Measurements from ENCODE around the gene BOC. TPM values are rescaled to one million over a fixed set of nuclear protein-coding genes. Genes with fewer than 3 reads are reported as not detected.

The BOC gene
- total and polyA plus RNA-seq, 2 of the 4 experiments (the other 2 are of a cell fraction): 6.8 to 15.2 TPM

DNA sequence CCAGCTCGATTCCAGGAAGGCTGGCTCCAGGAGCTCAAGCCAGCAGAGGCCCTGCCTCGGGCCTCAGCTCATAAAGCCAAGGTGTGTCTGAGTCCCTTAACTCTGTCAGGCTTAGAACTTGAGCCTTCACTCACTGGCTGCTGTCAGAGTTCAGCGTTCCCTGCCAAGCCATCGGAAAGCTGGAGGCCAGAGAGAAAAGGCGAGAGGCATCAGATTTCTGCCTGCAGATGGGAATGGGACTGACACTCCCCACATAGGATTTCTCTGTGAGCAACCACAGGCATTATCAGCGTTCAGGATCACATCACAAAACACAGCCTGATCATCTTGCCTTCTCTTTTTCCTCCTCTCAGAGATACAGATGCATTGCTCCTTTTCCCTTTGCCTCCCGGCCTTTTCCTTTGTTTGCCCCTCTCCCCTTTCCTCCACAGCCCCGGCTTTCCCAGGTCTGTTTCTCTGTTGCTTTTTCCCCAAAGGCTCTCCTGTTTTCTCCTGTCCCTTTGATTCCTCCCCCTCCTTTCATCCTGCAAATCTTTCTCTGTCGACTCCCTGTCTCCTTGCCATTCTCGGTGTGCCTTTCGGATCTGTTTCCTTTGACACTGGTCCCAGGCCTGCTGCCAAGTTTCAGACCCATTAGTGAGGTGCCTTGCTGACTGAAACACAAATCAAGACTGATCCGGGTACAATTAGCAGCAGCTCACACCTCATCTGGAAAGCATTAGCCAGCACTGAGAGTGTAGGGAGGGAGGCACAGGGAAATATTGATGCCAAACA, 44.5 kb upstream of the BOC start:
- no peak overlapping the region for H2BK5ac ChIP-seq (ENCODE audit: low read depth, low read length, poor library complexity, severe bottlenecking)
- no TSS peak for BruUV-seq (replicated peaks)
- peak overlapping the region; percentile 58; the same call in 1 of the 2 replicates for H4K5ac ChIP-seq (ENCODE audit: low read depth, low read length)
- no peaks in the 10 kb centered on the region; the same call in 1 of the 2 replicates for H3K27me3 ChIP-seq (ENCODE audit: control insufficient read depth, insufficient read depth, low read length)
- H3K4ac ChIP-seq (ENCODE audit: low read depth, low read length): peak overlapping the region; percentile 30
- no peaks in the 10 kb centered on the region for H3K79me1 ChIP-seq (ENCODE audit: low read depth in 1 of 2, low read length in 2 of 2)
- H2BK15ac ChIP-seq (ENCODE audit: low read depth, low read length): peak overlapping the region; percentile 20; the same call in 1 of the 3 replicates
- H3K23ac ChIP-seq (ENCODE audit: low read depth, low read length): peak overlapping the region; percentile 18
- peaks cover 10% of the 10 kb centered on the region; the same call in 1 of the 2 replicates for H3K4me1 ChIP-seq (ENCODE audit: control insufficient read depth, insufficient read depth, low read length)
- no peaks in the 10 kb centered on the region for H4K20me1 ChIP-seq (ENCODE audit: insufficient read depth, low read length)
- H4K8ac ChIP-seq (ENCODE audit: low read depth in 2 of 2, low read length in 2 of 2): peak overlapping the region; percentile 48 to 65
- H3K4me2 ChIP-seq (ENCODE audit: low read depth, low read length): peak overlapping the region; percentile 11; the same call in 1 of the 2 replicates
- peak; percentile 65 for DNase-seq
- H2AK5ac ChIP-seq (ENCODE audit: low read depth, low read length): peak overlapping the region; percentile 9
- WGBS, 2 experiments (ENCODE audit: extremely low coverage in 2 of 2, insufficient read length in 1 of 2): 14% methylated on average over 6 of the region's 12 CpGs; no CpG with 5 or more reads in 1 of the 2 experiments
- peak overlapping the region; percentile 49; the same call in 1 of the 2 replicates for H3K14ac ChIP-seq (replicated peaks; ENCODE audit: low read depth, low read length)
- peak overlapping the region; percentile 25; the same call in 1 of the 2 replicates for H3K18ac ChIP-seq (ENCODE audit: low read depth, low read length)
- peak overlapping the region; percentile 36 for H4K91ac ChIP-seq (ENCODE audit: insufficient read depth, low read depth, low read length)
- peak overlapping the region; percentile 57 for H3K9ac ChIP-seq (ENCODE audit: low read depth, low read length)
- dilution Hi-C loops (cut with HindIII; ENCODE audit: low sequenced_read_pairs, unreplicated experiment): no loop called here
- no peaks in the 10 kb centered on the region for H3K9me3 ChIP-seq (ENCODE audit: control insufficient read depth, insufficient read depth, low read length)
- peak overlapping the region; percentile 75 for H2AFZ ChIP-seq (replicated peaks; ENCODE audit: low read length, poor library complexity)
- ChIA-PET CTCF (interaction anchor here (0.5 to 1.5 kb wide), 2 partner anchors 121 to 529 kb away, joined by 3 read pairs; no protein-coding TSS in a partner anchor), POLR2A (ENCODE audit: unreplicated experiment) (interaction anchor here (0.6 to 0.7 kb wide), 2 partner anchors 113 to 266 kb away, joined by 3 to 4 read pairs; no protein-coding TSS in a partner anchor)
- peak overlapping the region; percentile 59 for H2BK120ac ChIP-seq (ENCODE audit: low read depth, low read length)
- H2BK20ac ChIP-seq (ENCODE audit: low read depth, low read length): peak overlapping the region; percentile 55; the same call in 1 of the 2 replicates
- peak overlapping the region; percentile 76; the same call in 1 of the 2 replicates for H3K27ac ChIP-seq (ENCODE audit: insufficient read depth, low read length)
- no peak for TF ChIP-seq NFE2L2 (IDR thresholded peaks at IDR 0.05; ENCODE audit: low read depth, low read length)
- TF ChIP-seq, protein P1, sequence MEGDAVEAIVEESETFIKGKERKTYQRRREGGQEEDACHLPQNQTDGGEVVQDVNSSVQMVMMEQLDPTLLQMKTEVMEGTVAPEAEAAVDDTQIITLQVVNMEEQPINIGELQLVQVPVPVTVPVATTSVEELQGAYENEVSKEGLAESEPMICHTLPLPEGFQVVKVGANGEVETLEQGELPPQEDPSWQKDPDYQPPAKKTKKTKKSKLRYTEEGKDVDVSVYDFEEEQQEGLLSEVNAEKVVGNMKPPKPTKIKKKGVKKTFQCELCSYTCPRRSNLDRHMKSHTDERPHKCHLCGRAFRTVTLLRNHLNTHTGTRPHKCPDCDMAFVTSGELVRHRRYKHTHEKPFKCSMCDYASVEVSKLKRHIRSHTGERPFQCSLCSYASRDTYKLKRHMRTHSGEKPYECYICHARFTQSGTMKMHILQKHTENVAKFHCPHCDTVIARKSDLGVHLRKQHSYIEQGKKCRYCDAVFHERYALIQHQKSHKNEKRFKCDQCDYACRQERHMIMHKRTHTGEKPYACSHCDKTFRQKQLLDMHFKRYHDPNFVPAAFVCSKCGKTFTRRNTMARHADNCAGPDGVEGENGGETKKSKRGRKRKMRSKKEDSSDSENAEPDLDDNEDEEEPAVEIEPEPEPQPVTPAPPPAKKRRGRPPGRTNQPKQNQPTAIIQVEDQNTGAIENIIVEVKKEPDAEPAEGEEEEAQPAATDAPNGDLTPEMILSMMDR (conservative IDR thresholded peaks at IDR 0.05; ENCODE audit: low read depth, low read length): 0 out of 2 replicates have a peak, but pooled peaks have one; percentile 1
- no peak for TF ChIP-seq MXI1 (IDR thresholded peaks at IDR 0.05; ENCODE audit: borderline replicate concordance, low read depth, low read length)
- no peak overlapping the region for H3K4me3 ChIP-seq (ENCODE audit: insufficient read depth, low read depth, low read length)
- no peak overlapping the region for H2AK9ac ChIP-seq (replicated peaks; ENCODE audit: low read depth, low read length, poor library complexity)
- no peak overlapping the region for H3K56ac ChIP-seq (ENCODE audit: extremely low read depth, insufficient read depth, low read length)
- H3K9me1 ChIP-seq (ENCODE audit: insufficient read depth, low read length): no peaks in the 10 kb centered on the region
- in situ Hi-C loops (cut with MboI; ENCODE audit: low sequenced_read_pairs): no loop called here
- intact Hi-C loops (cut with micrococcal nuclease): loop anchor here (5.0 kb wide), 1 partner anchor 45 kb away; the partner anchor contains the start of gene BOC
- ATAC-seq (ENCODE audit: low read depth): peak; percentile 95
- no peaks in the 10 kb centered on the region for H3K36me3 ChIP-seq (ENCODE audit: control insufficient read depth, insufficient read depth, low read length)
